ENCODE measurements around the gene CD79B. TPM values are rescaled to one million over a fixed set of nuclear protein-coding genes. Genes with fewer than 3 reads are reported as not detected.

The CD79B gene
- total RNA-seq, 1 experiment from 2014 or later = not detected

GRCh38 chr17:63969278-63969677 lies 37.1 kb upstream of the CD79B start:
- Histone ChIP-seq H3K9ac (ENCODE audit: low read length) (no peak overlapping the region), H3K36me3 (ENCODE audit: low read depth, low read length) (no peaks in the 10 kb centered on the region), H3K4me2 (ENCODE audit: low read length) (no peak overlapping the region), H3K4me1 (ENCODE audit: insufficient read depth, low read length) (peaks cover 11% of the 10 kb centered on the region), H3K79me2 (ENCODE audit: low read length) (no peaks in the 10 kb centered on the region), H3K27ac (ENCODE audit: low read length) (no peak overlapping the region), H3F3A (ENCODE audit: low read length, unreplicated experiment) (no peaks in the 10 kb centered on the region), H3K27me3 (ENCODE audit: low read length) (no peaks in the 10 kb centered on the region), H3K4me3 (ENCODE audit: low read length) (no peak overlapping the region), H4K20me1 (ENCODE audit: low read length) (no peaks in the 10 kb centered on the region), H3K9me3 (ENCODE audit: low read length) (no peaks in the 10 kb centered on the region), H3K9me2 (replicated peaks; ENCODE audit: low read length) (no peaks in the 10 kb centered on the region), H2AFZ (ENCODE audit: low read length) (no peak overlapping the region)
- intact Hi-C loops (cut with micrococcal nuclease) = no loop called here
- DNase-seq (no peak), ATAC-seq (no peak)
- TF ChIP-seq EZH2 (IDR thresholded peaks at IDR 0.05; ENCODE audit: low read length, unreplicated experiment) (no peak), CTCF (conservative IDR thresholded peaks at IDR 0.05; ENCODE audit: low read depth, low read length) (no peak), EZH2phosphoT487 (IDR thresholded peaks at IDR 0.05; ENCODE audit: borderline replicate concordance, low read length) (no peak)
- no TSS peak for BruUV-seq (replicated peaks)
- ChIA-PET POLR2A (ENCODE audit: unreplicated experiment) (no interaction called here), CTCF (interaction anchor here (0.6 kb wide), 1 partner anchor 53 kb away, joined by 3 read pairs; no protein-coding TSS in a partner anchor)

GRCh38 chr17:63967953-63968352 lies 35.8 kb upstream of the CD79B start:
- H3K4me2 ChIP-seq (ENCODE audit: low read length) = no peak overlapping the region
- DNase-seq = no peak
- H2AFZ ChIP-seq (ENCODE audit: low read length) = no peak overlapping the region
- no peaks in the 10 kb centered on the region for H4K20me1 ChIP-seq (ENCODE audit: low read length)
- POLR2A ChIA-PET (ENCODE audit: unreplicated experiment) = no interaction called here
- H3K9me2 ChIP-seq (replicated peaks; ENCODE audit: low read length) = no peaks in the 10 kb centered on the region
- ATAC-seq = no peak
- no peaks in the 10 kb centered on the region for H3K36me3 ChIP-seq (ENCODE audit: low read depth, low read length)
- H3K27me3 ChIP-seq (ENCODE audit: low read length) = no peaks in the 10 kb centered on the region
- H3K9ac ChIP-seq (ENCODE audit: low read length) = no peak overlapping the region
- no peak overlapping the region for H3K27ac ChIP-seq (ENCODE audit: low read length)
- CTCF ChIA-PET = no interaction called here
- H3K4me3 ChIP-seq (ENCODE audit: low read length) = no peak overlapping the region
- no peaks in the 10 kb centered on the region for H3F3A ChIP-seq (ENCODE audit: low read length, unreplicated experiment)
- H3K4me1 ChIP-seq (ENCODE audit: insufficient read depth, low read length) = no peaks in the 10 kb centered on the region
- TF ChIP-seq EZH2 (IDR thresholded peaks at IDR 0.05; ENCODE audit: low read length, unreplicated experiment) (no peak), EZH2phosphoT487 (IDR thresholded peaks at IDR 0.05; ENCODE audit: borderline replicate concordance, low read length) (no peak), CTCF (conservative IDR thresholded peaks at IDR 0.05; ENCODE audit: low read depth, low read length) (no peak)
- H3K9me3 ChIP-seq (ENCODE audit: low read length) = no peaks in the 10 kb centered on the region
- intact Hi-C loops (cut with micrococcal nuclease) = no loop called here
- H3K79me2 ChIP-seq (ENCODE audit: low read length) = no peaks in the 10 kb centered on the region
- BruUV-seq (replicated peaks) = no TSS peak

- no peaks in the 10 kb centered on the region for H3K9me3 ChIP-seq (ENCODE audit: low read length)
- no peak overlapping the region for H3K4me2 ChIP-seq (ENCODE audit: low read length)
- H3K9ac ChIP-seq (ENCODE audit: low read length) = no peak overlapping the region
- ChIA-PET CTCF (no interaction called here), POLR2A (ENCODE audit: unreplicated experiment) (no interaction called here)
- no peaks in the 10 kb centered on the region for H3K27me3 ChIP-seq (ENCODE audit: low read length)
- H3F3A ChIP-seq (ENCODE audit: low read length, unreplicated experiment) = no peaks in the 10 kb centered on the region
- H3K4me1 ChIP-seq (ENCODE audit: insufficient read depth, low read length) = no peaks in the 10 kb centered on the region
- no TSS peak for BruUV-seq (replicated peaks)
- no peaks in the 10 kb centered on the region for H3K79me2 ChIP-seq (ENCODE audit: low read length)
- no peaks in the 10 kb centered on the region for H3K9me2 ChIP-seq (replicated peaks; ENCODE audit: low read length)
- TF ChIP-seq EZH2 (IDR thresholded peaks at IDR 0.05; ENCODE audit: low read length, unreplicated experiment) = no peak
- ATAC-seq (no peak), DNase-seq (no peak)
- H3K27ac ChIP-seq (ENCODE audit: low read length) = no peak overlapping the region
- H3K4me3 ChIP-seq (ENCODE audit: low read length) = no peak overlapping the region
- no peaks in the 10 kb centered on the region for H4K20me1 ChIP-seq (ENCODE audit: low read length)
- H3K36me3 ChIP-seq (ENCODE audit: low read depth, low read length) = no peaks in the 10 kb centered on the region
- intact Hi-C loops (cut with micrococcal nuclease) = no loop called here
- H2AFZ ChIP-seq (ENCODE audit: low read length) = no peak overlapping the region
Observed at GRCh38 chr17:63966646-63967264, 34.6 kb upstream of the CD79B start.

Measured in PC-3 (cell line).